HCT116 (cell line): ENCODE data around the gene LMNTD1.

Experiments used
- POLR2AphosphoS5 ChIP-seq: IDR thresholded peaks from 2 replicates; pipeline ENCODE4 v1.6.1; 2011; ENCODE audit warnings: mild to moderate bottlenecking, low read depth, low read length, moderate library complexity
- REST ChIP-seq: IDR thresholded peaks from 2 replicates; pipeline ENCODE4 v1.6.1; 2012; ENCODE audit warnings: low read depth
- ZFX ChIP-seq: fragments of 450-650 bp; IDR thresholded peaks from 2 replicates; pipeline ENCODE4 v1.6.1; 2017
- TF ChIP-seq, protein P1 (sequence below), 3 experiments: fragments of 200-600 bp in 1 of 3; sonication (generic) in 1 of 3; IDR thresholded peaks in 2 of 3; conservative IDR thresholded peaks in 1 of 3; 2 replicates each; pipeline ENCODE4 v1.5.1; 2012 to 2017; ENCODE audit warnings: low read depth in 2 of 3, low read length in 2 of 3, antibody characterized with exemption in 1 of 3, borderline replicate concordance in 1 of 3, control low read depth in 1 of 3, mild to moderate bottlenecking in 1 of 3, mixed read lengths in 1 of 3, mixed run types in 1 of 3, moderate library complexity in 1 of 3; ENCODE audit not compliant: insufficient read depth in 1 of 3

GRCh38 chr12:25496098-25496587 lies 56.9 kb downstream of the LMNTD1 start:
- TF ChIP-seq ZFX (no peak), POLR2AphosphoS5 (no peak), REST (no peak)
- TF ChIP-seq, protein P1, sequence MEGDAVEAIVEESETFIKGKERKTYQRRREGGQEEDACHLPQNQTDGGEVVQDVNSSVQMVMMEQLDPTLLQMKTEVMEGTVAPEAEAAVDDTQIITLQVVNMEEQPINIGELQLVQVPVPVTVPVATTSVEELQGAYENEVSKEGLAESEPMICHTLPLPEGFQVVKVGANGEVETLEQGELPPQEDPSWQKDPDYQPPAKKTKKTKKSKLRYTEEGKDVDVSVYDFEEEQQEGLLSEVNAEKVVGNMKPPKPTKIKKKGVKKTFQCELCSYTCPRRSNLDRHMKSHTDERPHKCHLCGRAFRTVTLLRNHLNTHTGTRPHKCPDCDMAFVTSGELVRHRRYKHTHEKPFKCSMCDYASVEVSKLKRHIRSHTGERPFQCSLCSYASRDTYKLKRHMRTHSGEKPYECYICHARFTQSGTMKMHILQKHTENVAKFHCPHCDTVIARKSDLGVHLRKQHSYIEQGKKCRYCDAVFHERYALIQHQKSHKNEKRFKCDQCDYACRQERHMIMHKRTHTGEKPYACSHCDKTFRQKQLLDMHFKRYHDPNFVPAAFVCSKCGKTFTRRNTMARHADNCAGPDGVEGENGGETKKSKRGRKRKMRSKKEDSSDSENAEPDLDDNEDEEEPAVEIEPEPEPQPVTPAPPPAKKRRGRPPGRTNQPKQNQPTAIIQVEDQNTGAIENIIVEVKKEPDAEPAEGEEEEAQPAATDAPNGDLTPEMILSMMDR (IDR thresholded peaks at IDR 0.05 in 2 of 3, conservative IDR thresholded peaks at IDR 0.05 in 1 of 3; ENCODE audit: borderline replicate concordance in 1 of 3, insufficient read depth in 1 of 3, low read depth in 2 of 3, low read length in 2 of 3), result no peak
